Duodenal mucosa (tissue), 2 donors: ENCODE results near the gene MTA3.

Source experiments
- H3K27ac ChIP-seq: one replicate; pipeline ENCODE4 v1.7.0; 2013; ENCODE audit warnings: low read depth, low read length
- H3K27me3 ChIP-seq, 2 donors: one replicate each; pipeline ENCODE4 v1.7.0; 2013; ENCODE audit warnings: low read length in 2 of 2, control low read depth in 1 of 2; ENCODE audit not compliant: insufficient read depth in 2 of 2, control insufficient read depth in 1 of 2
- H3K36me3 ChIP-seq, 2 donors: one replicate each; pipeline ENCODE4 v1.7.0; 2013; ENCODE audit warnings: low read length in 2 of 2, control low read depth in 1 of 2; ENCODE audit not compliant: insufficient read depth in 2 of 2, control insufficient read depth in 1 of 2
- H3K4me1 ChIP-seq, 2 donors: one replicate each; pipeline ENCODE4 v1.7.0; 2013; ENCODE audit warnings: low read length in 2 of 2, control low read depth in 1 of 2; ENCODE audit not compliant: insufficient read depth in 2 of 2, control insufficient read depth in 1 of 2
- H3K4me3 ChIP-seq, 2 donors: one replicate each; pipeline ENCODE4 v1.7.0; 2013; ENCODE audit warnings: low read length in 2 of 2, low read depth in 1 of 2
- H3K9ac ChIP-seq, 2 donors: one replicate each; pipeline ENCODE4 v1.7.0; 2013; ENCODE audit warnings: low read length in 2 of 2, low read depth in 1 of 2
- H3K9me3 ChIP-seq, 2 donors: one replicate each; pipeline ENCODE4 v1.7.0; 2013; ENCODE audit warnings: low read length in 2 of 2, control low read depth in 1 of 2; ENCODE audit not compliant: control insufficient read depth in 1 of 2

MTA3 gene

DNA sequence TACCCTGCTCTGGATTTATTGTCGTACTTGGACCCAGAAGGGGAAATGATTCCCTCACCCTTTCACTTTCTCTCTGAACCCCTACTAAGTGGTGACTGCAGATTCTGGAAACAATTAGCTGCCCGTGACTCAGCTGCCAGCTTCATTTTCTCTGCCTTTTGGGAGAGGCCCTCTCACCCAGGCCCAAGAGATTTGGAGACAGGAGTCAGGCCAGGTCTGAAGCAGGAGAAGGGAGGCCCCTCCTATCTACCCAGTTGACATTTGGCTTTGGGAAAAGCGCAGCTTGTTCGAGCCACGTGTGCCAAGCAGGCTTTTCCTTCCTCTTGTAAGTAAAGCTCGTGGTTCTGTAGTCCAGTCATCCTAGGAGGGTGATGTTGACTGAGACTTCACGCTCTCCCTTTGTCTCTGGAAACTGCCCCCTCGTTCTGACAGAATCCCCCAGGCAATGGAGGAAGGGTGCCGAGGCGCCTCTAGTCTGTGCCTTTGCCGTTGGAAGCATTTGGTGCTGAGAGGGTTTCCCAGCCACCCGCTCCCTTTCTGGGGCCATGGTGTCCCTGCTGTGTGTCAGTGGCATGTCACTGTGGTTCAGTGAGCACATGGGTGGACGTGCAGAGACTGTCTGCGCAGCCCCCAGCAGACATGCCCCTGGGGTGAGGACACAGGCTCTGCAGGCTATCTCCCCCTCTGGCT lies 186.9 kb downstream of the MTA3 start:
- Histone ChIP-seq H3K27me3 (no peaks in the 10 kb centered on the region), H3K9ac (no peak overlapping the region), H3K4me1 (peaks cover 6 to 18% of the 10 kb centered on the region in 2 donors), H3K9me3 (no peaks in the 10 kb centered on the region), H3K4me3 (no peak overlapping the region), H3K27ac (no peak overlapping the region), H3K36me3 (peaks cover 0 to 2% of the 10 kb centered on the region in 2 donors)

DNA sequence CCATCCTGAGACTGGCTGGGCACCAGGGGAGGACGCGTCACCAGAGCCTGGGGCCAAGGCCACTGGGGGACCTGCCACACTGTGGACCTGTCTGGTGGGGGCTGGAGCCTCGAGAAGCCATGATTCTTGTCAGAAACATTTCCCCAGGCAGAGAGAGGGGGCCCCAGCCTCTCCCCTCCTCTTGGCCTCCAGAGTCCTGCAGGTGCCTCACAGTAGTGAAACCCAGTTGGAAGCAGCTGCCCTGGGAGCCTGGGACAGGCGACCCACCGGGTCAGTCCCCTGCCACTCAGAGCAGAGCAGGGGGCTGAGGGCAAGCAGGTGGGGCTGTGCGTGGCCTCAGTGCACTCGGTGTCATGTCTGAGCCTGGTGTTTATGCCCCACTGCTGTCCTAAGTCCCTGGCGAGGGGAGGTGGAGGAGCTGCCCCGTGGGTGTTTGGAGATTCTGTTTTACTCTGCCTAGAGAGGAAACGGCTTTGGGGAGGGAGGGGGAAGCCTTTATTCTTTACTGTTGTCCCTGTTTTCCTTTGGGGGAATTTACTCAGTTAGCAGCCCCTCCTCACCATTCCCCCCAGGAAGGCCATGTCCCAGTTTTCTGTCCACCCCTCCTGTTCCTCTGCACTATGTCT lies 187.8 kb downstream of the MTA3 start:
- no peak overlapping the region for H3K27ac ChIP-seq
- no peak overlapping the region for H3K9ac ChIP-seq
- H3K4me3 ChIP-seq = no peak overlapping the region
- no peaks in the 10 kb centered on the region for H3K27me3 ChIP-seq
- peaks cover 0 to 2% of the 10 kb centered on the region in 2 donors for H3K36me3 ChIP-seq
- H3K9me3 ChIP-seq = no peaks in the 10 kb centered on the region
- peaks cover 6 to 18% of the 10 kb centered on the region in 2 donors for H3K4me1 ChIP-seq

DNA sequence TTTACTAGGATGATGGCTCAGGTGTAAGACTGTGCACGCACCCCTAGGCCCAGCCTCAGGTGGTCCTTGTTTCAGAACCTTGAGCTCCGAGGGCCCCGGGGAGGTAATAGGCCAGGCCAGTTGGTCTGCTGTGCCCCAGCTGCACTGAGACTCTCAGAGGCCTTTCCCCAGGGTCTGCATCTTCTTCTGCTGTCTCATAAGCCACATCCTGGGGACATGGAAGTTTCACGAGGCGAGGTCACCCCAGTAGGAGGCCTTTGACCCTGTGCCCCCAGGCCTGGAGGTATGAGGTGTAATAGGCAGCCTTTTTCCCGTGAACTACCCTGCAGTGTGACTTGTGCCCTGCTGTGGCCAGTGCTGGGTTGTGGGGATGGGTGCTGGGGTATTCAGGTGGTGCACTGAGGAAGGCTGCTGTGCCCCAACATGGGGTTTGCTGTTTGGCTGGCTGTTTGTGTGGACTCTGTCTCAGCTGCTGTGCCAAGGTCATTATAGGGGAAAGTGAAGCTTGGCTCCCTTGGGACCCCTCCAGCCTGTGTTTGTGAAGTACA lies 188.6 kb downstream of the MTA3 start:
- peaks cover 6 to 14% of the 10 kb centered on the region in 2 donors for H3K4me1 ChIP-seq
- no peaks in the 10 kb centered on the region for H3K9me3 ChIP-seq
- H3K9ac ChIP-seq = no peak overlapping the region
- H3K4me3 ChIP-seq = no peak overlapping the region
- H3K27ac ChIP-seq = no peak overlapping the region
- H3K36me3 ChIP-seq = peaks cover 0 to 2% of the 10 kb centered on the region in 2 donors
- no peaks in the 10 kb centered on the region for H3K27me3 ChIP-seq

DNA sequence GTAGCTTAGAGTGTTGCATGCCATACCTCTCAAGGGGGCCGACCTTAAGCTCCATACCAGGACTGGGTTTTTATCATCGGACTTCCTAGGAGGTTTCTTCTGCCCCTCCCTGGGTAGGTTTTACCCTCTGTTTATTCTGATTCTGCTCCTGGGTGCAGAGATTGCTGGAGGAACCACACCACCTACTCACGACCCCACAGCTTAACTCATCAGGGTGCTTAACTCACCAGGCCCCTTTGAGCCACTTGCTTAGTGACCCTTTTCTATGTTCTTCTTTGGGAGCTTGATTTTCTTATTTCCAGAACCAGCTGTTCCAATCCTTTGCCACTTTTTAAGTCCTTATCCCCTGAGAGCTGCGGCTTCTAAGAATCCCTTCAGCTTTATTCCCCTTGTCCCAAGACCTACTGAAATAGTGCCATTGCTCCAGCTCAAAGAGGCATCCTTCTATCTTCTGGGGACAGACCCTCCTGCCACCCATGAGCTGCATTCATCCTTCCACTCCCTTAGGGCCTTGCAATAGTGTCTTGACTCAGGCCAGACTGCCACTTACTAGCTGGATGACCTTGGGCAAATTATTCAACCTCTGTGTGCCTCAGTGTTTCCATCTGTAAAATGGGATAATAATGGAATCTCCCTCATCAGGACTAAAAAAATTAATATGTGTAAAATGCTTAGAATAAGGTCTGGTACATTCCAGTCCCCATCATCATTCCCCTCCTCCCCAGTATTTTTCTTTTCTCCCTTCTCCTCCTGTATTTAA lies 189.7 kb downstream of the MTA3 start:
- Histone ChIP-seq H3K4me3 (no peak overlapping the region), H3K4me1 (peaks cover 0 to 8% of the 10 kb centered on the region in 2 donors), H3K27me3 (no peaks in the 10 kb centered on the region), H3K36me3 (peaks cover 0 to 2% of the 10 kb centered on the region in 2 donors), H3K27ac (no peak overlapping the region), H3K9ac (no peak overlapping the region), H3K9me3 (no peaks in the 10 kb centered on the region)

DNA sequence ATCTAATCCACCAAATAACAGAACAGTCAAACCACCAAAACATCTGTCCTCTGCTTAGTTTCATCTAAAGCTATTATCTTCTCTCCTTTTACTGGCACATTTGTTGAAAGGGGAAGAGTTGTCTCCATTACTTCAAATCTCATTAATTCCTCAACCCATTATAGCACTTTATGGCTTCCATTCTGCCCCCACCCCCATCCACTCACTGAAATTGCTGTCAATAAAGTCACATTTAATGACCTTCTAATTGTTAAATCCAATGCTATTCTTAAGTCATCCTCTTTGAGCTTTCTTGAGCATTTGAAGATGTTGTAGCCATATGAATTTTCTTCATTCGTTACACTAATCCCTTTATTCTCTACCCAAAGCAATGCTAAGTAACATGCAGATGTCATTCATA lies 190.3 kb downstream of the MTA3 start:
- Histone ChIP-seq H3K9ac (no peak overlapping the region), H3K9me3 (no peaks in the 10 kb centered on the region), H3K36me3 (no peaks in the 10 kb centered on the region), H3K27me3 (no peaks in the 10 kb centered on the region), H3K4me3 (no peak overlapping the region), H3K4me1 (peaks cover 0 to 2% of the 10 kb centered on the region in 2 donors), H3K27ac (no peak overlapping the region)

DNA sequence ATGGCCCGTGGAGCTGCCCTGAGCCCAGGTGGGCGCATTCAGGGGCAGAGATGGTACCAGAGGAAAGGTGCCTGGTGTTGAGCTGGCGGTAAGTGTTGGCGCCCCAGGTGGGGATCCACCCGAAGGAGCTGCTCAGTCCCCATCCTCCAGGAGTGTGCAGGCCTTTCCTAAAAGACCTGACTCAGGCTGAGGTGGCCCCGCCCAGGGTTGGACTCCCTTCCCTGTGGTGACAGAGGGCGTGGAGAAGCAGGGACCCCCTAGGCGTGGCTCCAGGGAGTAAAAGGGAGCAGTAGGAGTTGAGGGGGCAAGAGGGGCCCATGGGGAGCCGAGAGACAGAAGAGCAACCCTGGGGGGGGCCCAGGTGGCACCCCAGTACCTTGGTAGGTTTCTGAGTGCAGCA lies 193.1 kb downstream of the MTA3 start:
- H3K27ac ChIP-seq = no peak overlapping the region
- no peak overlapping the region for H3K4me3 ChIP-seq
- H3K36me3 ChIP-seq = no peaks in the 10 kb centered on the region
- H3K27me3 ChIP-seq = no peaks in the 10 kb centered on the region
- H3K9ac ChIP-seq = no peak overlapping the region
- no peaks in the 10 kb centered on the region for H3K4me1 ChIP-seq
- no peaks in the 10 kb centered on the region for H3K9me3 ChIP-seq

DNA sequence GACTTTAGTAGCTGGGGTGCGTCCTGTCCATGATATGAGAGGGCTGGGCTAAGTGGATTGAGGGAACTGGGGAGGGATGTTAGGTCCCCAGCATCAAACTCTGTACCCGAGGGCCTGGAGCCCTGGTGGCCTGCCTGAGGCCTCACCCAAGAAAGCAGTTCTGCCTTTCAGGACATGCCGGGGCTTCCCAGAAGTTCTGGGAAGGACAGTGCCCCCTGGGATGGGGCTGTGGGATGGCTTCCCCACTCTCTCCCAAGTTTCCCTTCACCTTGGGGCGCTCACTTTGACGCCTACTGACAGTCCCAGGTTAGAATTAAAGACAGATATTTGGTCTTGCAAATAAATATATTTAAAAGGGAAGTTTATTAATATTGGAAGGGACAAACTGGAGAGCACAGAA lies 193.7 kb downstream of the MTA3 start:
- H3K36me3 ChIP-seq = peaks cover 0 to 3% of the 10 kb centered on the region in 2 donors
- no peak overlapping the region for H3K27ac ChIP-seq
- H3K4me1 ChIP-seq = no peaks in the 10 kb centered on the region
- no peak overlapping the region for H3K9ac ChIP-seq
- H3K4me3 ChIP-seq = no peak overlapping the region
- no peaks in the 10 kb centered on the region for H3K9me3 ChIP-seq
- H3K27me3 ChIP-seq = no peaks in the 10 kb centered on the region

DNA sequence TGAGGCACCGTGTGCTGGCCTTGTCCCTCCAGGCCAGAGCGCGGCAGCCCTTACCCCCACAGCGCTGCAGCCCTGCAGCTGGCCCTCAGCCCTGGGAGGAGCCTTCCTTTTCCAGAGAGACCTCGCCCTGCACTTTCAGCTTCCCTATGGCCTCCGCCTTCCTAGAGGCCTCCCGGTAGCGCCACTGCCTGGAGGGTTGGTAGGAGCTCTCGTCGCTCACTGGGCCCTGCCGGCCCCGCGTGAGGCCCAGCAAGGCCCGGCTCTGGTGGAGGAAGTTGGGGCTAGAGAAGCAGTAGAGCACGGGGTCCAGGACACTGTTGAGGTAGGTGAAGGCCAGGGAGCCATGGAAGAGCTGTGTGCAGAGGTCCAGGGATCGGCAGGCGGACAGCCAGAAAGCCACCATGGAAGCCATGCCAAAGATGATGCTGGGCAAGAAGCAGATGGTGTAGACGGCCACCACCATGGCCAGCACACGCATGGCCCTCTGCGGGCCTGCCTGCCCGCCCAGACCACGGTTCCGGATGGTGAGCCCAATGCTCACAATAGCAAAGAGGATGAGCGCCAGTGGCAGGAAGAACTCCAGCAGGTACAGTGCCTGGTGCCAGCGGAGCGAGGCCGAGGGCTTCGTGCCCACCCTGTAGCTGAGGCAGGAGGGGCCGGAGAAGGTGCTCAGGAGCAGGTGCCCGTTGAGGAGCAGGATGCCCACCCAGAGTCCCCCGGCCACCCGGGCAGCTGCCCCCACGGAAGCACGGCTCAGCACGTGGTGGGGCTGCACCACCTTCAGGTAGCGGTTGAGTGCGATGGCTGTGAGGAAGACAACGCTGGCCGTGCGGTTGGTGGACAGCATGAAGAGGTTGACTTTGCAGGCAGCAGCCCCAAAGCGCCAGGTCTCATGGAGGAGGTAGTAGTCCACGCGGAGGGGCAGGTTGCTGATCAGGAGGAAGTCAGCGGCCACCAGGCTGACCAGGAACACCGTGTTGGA lies 194.7 kb downstream of the MTA3 start:
- Histone ChIP-seq H3K27me3 (no peaks in the 10 kb centered on the region), H3K9me3 (no peaks in the 10 kb centered on the region), H3K4me3 (no peak overlapping the region), H3K27ac (no peak overlapping the region), H3K36me3 (peaks cover 0 to 5% of the 10 kb centered on the region in 2 donors), H3K4me1 (no peaks in the 10 kb centered on the region), H3K9ac (no peak overlapping the region)

DNA sequence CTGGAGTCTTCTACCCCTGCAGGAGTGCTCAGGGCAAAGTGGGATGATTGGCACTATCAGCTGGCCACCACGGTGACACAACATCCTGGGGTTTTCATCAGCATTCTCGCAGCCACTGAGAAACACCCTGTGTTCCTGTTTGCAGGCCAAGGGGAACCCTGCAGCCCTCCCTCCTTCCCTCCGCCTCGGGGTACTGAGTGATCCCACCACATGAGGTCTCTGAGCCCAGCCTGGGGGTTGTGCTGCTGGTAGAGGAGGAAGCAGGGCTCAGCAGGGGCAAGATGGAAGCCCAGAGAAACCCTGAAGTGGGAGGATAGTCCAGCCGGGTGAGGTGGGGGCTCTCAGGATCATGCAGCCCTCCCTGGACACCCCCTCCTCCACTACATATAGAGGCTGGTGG lies 195.7 kb downstream of the MTA3 start, which contains the start of gene OXER1:
OXER1 (minus strand) TSS at position 40 of the 400 bp plus-strand sequence. CDS start 73 bp downstream, outside the sequence.
- Histone ChIP-seq H3K4me3 (no peak within 1 kb of the TSS), H3K27ac (no peak within 1 kb of the TSS), H3K9ac (no peak within 1 kb of the TSS), H3K27me3 (no peaks in the 10 kb centered on the region), H3K9me3 (no peaks in the 10 kb centered on the region), H3K36me3 (peaks cover 0 to 7% of the 10 kb centered on the region in 2 donors), H3K4me1 (no peaks in the 10 kb centered on the region)
